GM12874 (cell line): ENCODE data around the gene TMEM114.

Experiments used
- CTCF ChIP-seq: IDR thresholded peaks from 2 replicates; pipeline ENCODE4 v1.5.1; 2011; ENCODE audit warnings: low read depth, mild to moderate bottlenecking, control low read depth, low read length, moderate library complexity; ENCODE audit not compliant: insufficient read depth

Gene TMEM114

GRCh38 chr16:8589057-8589899, 1.0 kb downstream of the TMEM114 start:
- TF ChIP-seq CTCF = no peak

- TF ChIP-seq CTCF = no peak
Measured at GRCh38 chr16:8588682-8589056, 1.6 kb downstream of the TMEM114 start.

- TF ChIP-seq CTCF = no peak
Measured at GRCh38 chr16:8587065-8587464, 3.2 kb downstream of the TMEM114 start.

- TF ChIP-seq CTCF = no peak
Measured at GRCh38 chr16:8585857-8586256, 4.5 kb downstream of the TMEM114 start.

GRCh38 chr16:8585041-8585440, 5.3 kb downstream of the TMEM114 start:
- no peak for TF ChIP-seq CTCF

GRCh38 chr16:8583732-8584131, 6.6 kb downstream of the TMEM114 start:
- TF ChIP-seq CTCF = no peak

- TF ChIP-seq CTCF = no peak
Measured at GRCh38 chr16:8583199-8583598, 7.1 kb downstream of the TMEM114 start.
